Large intestine (tissue), 3 donors: ENCODE measurements around the gene C10orf67. TPM values are rescaled to one million over a fixed set of nuclear protein-coding genes. Genes with fewer than 3 reads are reported as not detected.
"Not testable (repeated sequence)": the region's sequence is repeated elsewhere in the genome, so short reads cannot be mapped to it uniquely, and the experiment has no call there.

Experiments
- DNase-seq, 2 donors: peaks; one replicate each; pipeline versions ENCODE4 v3.0.0 to v3.0.0-alpha.2; 2013
- H3K27ac ChIP-seq: one replicate; pipeline ENCODE4 v1.5.1; 2013; ENCODE audit warnings: low read length
- H3K27me3 ChIP-seq: 2 replicates; pipeline ENCODE4 v1.6.1; 2013; ENCODE audit warnings: low read length; ENCODE audit not compliant: control insufficient read depth, insufficient read depth
- H3K36me3 ChIP-seq: 2 replicates; pipeline ENCODE4 v1.6.1; 2013; ENCODE audit warnings: low read length; ENCODE audit not compliant: control insufficient read depth, insufficient read depth
- H3K4me1 ChIP-seq: one replicate; pipeline ENCODE4 v1.6.1; 2013; ENCODE audit warnings: low read length; ENCODE audit not compliant: control insufficient read depth, insufficient read depth
- H3K4me3 ChIP-seq: one replicate; pipeline ENCODE4 v1.5.1; 2013; ENCODE audit warnings: low read length
- H3K9me3 ChIP-seq: one replicate; pipeline ENCODE4 v1.6.1; 2013; ENCODE audit warnings: mild to moderate bottlenecking, low read depth, low read length, moderate library complexity; ENCODE audit not compliant: control insufficient read depth
- WGBS: methylation state at CpG from one replicate; pipeline ENCODE4 v1.1.5; 2013; ENCODE audit warnings: low lambda C conversion rate; ENCODE audit not compliant: insufficient coverage; 5-methylcytosine and 5-hydroxymethylcytosine counted together
- polyA plus RNA-seq: library from polyadenylated mRNA; unstranded; fragments of 120-200 nt; gene quantifications from one replicate; pipeline ENCODE4 v1.2.1, GENCODE V29; 2013

The C10orf67 gene
- polyA plus RNA-seq, 1 donor: 0.27 TPM

DNA sequence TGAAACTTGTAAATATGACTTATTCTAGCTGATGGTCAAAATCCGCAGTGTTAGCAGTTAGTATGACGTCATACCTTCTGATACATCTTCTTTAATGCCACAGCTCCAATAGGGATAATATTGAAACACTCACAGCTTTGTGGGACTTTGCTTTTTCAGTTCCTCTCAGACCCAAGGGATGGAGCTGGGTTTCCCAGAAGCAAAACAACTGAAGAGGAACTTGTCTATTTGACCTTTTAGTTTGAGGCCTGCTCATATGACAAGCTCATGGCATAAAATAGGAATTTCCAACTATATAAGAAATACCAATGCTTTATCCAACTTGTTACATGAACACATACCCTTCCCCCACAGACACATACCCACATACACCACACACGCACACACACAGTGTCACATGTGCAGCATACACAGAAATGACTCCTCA is 31.6 kb upstream of the C10orf67 start:
- Histone ChIP-seq H3K27ac (no peak overlapping the region), H3K4me3 (no peak overlapping the region), H3K9me3 (no peaks in the 10 kb centered on the region), H3K36me3 (no peaks in the 10 kb centered on the region), H3K27me3 (no peaks in the 10 kb centered on the region), H3K4me1 (no peaks in the 10 kb centered on the region)
- no CpG with 5 or more reads among the region's 3 CpGs for WGBS
- no peak for DNase-seq

DNA sequence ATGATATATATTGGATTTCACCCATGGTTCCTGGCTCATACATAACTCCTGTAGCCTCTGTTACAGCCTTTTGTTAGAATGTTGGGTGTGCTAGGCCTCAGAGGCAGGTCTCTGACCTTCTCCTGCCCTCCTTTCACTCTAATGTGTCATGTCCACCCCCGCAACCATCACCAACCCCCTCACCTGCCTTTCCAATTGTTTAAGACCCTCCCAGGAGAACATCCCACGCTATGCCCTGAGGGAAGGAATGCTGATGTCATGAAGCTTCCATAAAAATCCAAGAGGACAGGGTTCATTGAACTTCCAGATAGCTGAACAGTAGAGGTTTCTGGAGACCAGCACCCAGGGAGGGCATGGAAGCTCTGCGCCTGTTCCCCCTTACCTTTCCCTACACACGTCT is 30.8 kb upstream of the C10orf67 start:
- H3K36me3 ChIP-seq: no peaks in the 10 kb centered on the region
- H3K4me1 ChIP-seq: no peaks in the 10 kb centered on the region
- no peak overlapping the region for H3K4me3 ChIP-seq
- no peak for DNase-seq
- WGBS: no CpG with 5 or more reads among the region's 4 CpGs
- H3K27me3 ChIP-seq: no peaks in the 10 kb centered on the region
- H3K9me3 ChIP-seq: no peaks in the 10 kb centered on the region
- no peak overlapping the region for H3K27ac ChIP-seq

DNA sequence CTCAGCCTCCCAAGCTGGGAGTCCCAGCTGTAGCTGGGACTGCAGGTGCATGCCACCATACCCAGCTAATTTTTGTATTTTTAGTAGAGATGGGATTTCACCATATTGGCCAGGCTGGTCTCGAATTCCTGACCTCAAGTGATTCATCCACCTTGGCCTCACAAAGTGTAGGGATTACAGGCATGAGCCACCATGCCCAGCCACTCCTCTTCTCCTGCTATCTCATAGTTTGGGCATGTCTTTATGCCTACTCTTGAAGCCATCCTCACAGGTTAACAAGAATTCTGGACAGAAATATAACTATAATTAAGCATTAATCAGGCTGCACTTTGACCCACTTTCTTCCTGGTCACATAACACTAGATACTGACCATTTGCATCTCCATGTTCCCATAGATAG is 28.6 kb upstream of the C10orf67 start:
- no peak for DNase-seq
- Histone ChIP-seq H3K27me3 (no peaks in the 10 kb centered on the region), H3K36me3 (no peaks in the 10 kb centered on the region), H3K9me3 (no peaks in the 10 kb centered on the region), H3K27ac (no peak overlapping the region), H3K4me1 (no peaks in the 10 kb centered on the region), H3K4me3 (no peak overlapping the region)
- no CpG with 5 or more reads among the region's 1 CpG for WGBS

DNA sequence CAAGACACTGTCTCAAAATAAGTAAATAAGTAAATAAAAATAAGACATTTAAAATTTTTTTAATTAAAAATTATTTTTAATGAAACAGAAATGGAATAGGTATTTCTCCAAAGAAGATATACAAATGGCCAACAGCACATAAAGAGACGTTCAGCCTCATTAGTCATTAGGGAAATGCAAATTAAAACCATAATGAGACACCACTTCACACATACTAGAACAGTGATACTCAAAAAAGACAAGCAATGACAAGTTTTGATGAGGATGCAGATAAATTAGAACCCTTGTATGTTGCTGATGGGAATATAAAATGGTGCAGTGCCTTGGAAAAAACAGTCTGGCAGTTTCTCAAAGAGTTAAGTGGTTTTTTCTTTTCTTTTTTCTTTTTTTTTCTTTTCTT is 26.5 kb upstream of the C10orf67 start:
- DNase-seq: no peak
- Histone ChIP-seq H3K27ac (no peak overlapping the region), H3K36me3 (no peaks in the 10 kb centered on the region), H3K4me1 (no peaks in the 10 kb centered on the region), H3K4me3 (no peak overlapping the region), H3K9me3 (no peaks in the 10 kb centered on the region), H3K27me3 (no peaks in the 10 kb centered on the region)
- WGBS: no CpG with 5 or more reads among the region's 1 CpG

DNA sequence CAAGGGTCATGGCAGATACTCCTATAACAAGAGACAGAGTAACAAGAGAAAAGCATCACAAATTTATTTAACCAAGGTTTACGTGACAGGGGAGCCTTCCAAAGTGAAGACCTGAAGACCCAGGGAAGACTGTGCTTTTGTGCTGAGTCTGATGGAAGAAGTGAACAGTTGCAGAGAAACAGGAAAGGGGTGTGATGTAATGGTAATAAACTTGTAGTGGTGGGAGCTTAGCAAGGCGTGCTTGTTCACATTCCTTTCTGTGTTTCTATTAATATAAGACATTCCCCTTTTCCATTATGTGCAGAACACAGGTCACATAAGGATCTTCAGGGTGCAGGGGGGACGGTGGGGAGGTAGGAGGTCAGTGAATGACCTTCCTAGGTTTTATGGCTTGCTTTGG is 25.5 kb upstream of the C10orf67 start:
- no peak overlapping the region for H3K4me3 ChIP-seq
- 75% methylated on average over 1 of the region's 3 CpGs for WGBS
- H3K9me3 ChIP-seq: no peaks in the 10 kb centered on the region
- no peaks in the 10 kb centered on the region for H3K27me3 ChIP-seq
- no peaks in the 10 kb centered on the region for H3K36me3 ChIP-seq
- DNase-seq: no peak
- no peak overlapping the region for H3K27ac ChIP-seq
- H3K4me1 ChIP-seq: no peaks in the 10 kb centered on the region

DNA sequence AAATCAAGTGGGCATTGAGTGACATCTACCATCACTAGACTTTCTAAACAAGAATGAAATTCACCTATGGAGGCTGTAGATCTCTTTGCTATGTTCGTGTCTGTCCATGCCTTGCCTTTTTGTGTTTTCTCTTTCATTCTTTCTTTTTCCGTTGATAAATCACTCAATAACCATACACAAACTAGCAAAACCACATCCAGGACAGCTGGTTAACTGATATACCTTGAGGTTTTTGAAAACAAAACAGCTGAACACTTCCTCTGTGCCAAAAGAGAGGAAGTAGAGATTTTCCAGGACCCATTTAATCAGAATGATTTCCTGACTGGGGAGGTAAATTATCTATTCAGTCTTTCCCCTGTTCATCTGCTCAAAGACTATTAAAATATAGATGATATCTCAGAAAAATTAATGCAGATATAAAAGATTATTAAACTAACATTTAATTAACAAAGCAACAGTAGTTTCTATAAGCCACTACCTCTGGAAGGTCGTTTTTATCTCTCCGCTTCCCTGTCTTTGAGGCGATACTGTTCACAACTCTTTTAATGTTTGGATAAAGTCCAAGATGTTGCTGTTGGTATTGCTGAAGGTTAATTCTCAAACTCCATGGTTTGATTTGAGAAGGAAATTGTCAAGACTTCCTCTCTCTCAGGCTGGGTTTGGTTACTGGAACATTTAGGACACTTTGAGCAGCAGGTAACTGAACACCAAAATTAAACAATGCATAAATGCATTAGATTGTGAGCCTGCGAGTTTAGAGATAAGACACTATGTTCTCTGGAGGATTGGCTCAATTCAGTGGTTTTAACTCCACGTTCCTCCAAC is 24.4 kb upstream of the C10orf67 start:
- H3K4me1 ChIP-seq: no peaks in the 10 kb centered on the region
- no peaks in the 10 kb centered on the region for H3K27me3 ChIP-seq
- H3K36me3 ChIP-seq: no peaks in the 10 kb centered on the region
- 71% methylated on average over 2 of the region's 7 CpGs for WGBS
- no peak for DNase-seq
- no peak overlapping the region for H3K27ac ChIP-seq
- H3K9me3 ChIP-seq: no peaks in the 10 kb centered on the region
- H3K4me3 ChIP-seq: no peak overlapping the region

DNA sequence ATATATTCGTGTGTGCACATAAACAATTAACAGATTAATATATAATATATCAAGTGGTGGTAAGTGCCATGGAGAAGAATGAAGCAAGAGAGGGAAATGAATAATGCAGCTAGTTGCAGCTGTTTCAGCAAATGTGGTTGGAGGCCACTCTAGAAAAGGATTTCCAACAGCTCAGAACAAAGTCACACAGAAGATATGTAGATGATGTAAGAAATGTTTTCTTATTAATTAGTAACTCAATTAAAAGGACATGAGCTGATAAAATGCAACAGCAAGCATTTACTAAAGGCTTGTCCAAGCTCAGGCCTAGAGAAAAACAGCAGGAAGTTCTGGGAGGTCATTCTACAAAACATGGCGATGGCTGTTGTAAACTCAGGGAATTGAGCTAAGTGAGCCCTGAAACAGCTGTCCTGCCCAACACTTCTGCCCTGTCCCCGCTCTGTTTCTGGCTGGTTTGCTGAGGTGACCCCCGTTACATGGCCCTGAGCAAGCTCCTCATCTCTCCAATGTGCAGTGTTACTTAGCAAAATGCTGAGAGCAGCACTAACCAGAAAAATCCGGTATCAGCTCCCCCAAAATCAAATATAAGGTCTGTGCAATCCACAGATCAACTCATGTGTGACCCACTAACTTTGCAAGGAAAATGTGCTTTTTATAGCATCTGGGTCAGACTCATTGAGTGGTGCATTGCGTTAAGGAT is 23.4 kb upstream of the C10orf67 start:
- 100% methylated on average over 1 of the region's 6 CpGs for WGBS
- no peaks in the 10 kb centered on the region for H3K27me3 ChIP-seq

DNA sequence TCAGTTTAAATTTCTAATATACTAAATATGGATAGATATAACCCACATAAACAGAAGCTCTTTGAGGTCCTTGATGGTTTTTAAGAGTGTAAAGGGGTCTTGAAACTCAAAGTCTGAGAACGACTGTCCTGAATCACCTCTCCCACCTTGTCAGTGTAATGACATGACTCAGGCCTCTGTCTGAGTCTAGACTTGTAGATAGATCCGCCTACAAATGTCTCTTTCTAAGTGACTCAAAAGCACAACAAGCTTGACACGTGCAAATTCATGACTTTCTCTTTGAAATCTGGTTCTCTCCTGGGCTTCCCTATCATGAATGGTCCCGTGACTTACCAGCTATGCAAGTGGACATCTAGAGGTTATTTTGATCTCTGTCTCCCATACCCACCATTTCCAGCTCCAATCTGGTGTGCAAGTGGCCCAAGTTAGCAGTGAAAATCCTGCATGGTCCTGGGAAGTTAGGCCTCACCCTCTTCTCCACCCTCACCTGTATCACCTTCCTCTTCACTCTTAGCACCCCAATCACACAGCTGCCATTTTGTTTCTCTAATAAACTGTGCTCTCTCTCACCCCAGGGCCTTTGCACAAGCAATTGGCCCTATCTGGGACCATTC is 20.9 kb upstream of the C10orf67 start:
- not testable (repeated sequence) for H3K36me3 ChIP-seq, H3K4me1 ChIP-seq, H3K27me3 ChIP-seq, H3K9me3 ChIP-seq, H3K27ac ChIP-seq, DNase-seq, H3K4me3 ChIP-seq
- no CpG with 5 or more reads among the region's 4 CpGs for WGBS

More for the DNA sequence above, 23.4 kb upstream of the C10orf67 start:
- DNase-seq: no peak
- no peaks in the 10 kb centered on the region for H3K36me3 ChIP-seq
- H3K4me3 ChIP-seq: no peak overlapping the region
- H3K4me1 ChIP-seq: no peaks in the 10 kb centered on the region
- no peaks in the 10 kb centered on the region for H3K9me3 ChIP-seq
- no peak overlapping the region for H3K27ac ChIP-seq

DNA sequence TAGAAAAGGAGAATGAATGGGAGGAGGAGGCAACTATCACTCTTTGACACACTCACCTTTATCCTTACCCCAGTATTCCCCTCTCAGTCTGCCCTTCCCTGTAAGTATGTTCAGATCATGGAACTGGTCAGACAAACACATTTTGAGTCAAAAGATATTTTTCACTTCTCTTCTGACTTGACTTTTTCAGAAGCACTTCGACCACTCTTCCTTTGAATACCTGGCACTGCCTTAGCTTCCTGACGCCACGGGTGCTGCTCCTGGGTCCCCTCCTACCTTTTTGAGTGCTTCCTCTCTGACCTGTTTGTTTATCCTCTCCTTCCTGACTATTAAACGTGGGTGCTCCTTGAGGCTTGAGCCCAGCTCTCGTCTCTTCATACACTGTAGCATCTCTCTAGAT is 19.8 kb upstream of the C10orf67 start:
- Histone ChIP-seq H3K27me3 (peaks cover 2% of the 10 kb centered on the region), H3K36me3 (no peaks in the 10 kb centered on the region), H3K27ac (no peak overlapping the region), H3K9me3 (no peaks in the 10 kb centered on the region), H3K4me1 (no peaks in the 10 kb centered on the region), H3K4me3 (no peak overlapping the region)
- WGBS: 92% methylated on average over 3 of the region's 5 CpGs
- no peak for DNase-seq

DNA sequence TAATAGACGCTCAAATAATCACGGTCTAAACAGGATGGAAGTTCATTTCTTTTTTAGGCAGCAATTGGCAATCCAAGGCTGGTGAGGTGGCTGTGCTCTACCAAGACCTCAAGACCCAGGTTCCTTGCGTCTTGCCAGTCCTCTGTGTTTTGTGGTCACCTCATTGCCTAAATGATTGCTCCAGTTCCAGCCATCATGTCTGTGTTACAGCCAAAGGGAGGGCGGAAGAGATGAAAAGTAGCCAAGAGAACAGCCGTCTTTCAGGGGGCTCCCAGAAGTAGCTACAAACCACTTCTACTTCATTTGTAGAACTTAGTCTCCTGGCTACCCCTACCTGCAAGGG is 19.2 kb upstream of the C10orf67 start:
- Histone ChIP-seq H3K4me3 (no peak overlapping the region), H3K27me3 (peaks cover 2% of the 10 kb centered on the region), H3K9me3 (no peaks in the 10 kb centered on the region), H3K27ac (no peak overlapping the region), H3K36me3 (no peaks in the 10 kb centered on the region), H3K4me1 (no peaks in the 10 kb centered on the region)
- no CpG with 5 or more reads among the region's 5 CpGs for WGBS
- no peak for DNase-seq
